ENCODE data around the gene RBM20. TPM values are rescaled to one million over a fixed set of nuclear protein-coding genes. Genes with fewer than 3 reads are reported as not detected.

Gene RBM20
- total RNA-seq, 2 donors from 2014 or later = 7.8 to 13.9 TPM

GRCh38 chr10:110803830-110804338 is 159.7 kb downstream of the RBM20 start:
- Histone ChIP-seq H3K27ac (peak overlapping the region in 1 of 2 donors; percentile 31), H3K4me1 (ENCODE audit: control insufficient read depth in 1 of 2, low read depth in 2 of 2) (peaks cover 14 to 24% of the 10 kb centered on the region in 2 donors), H3K9me3 (no peaks in the 10 kb centered on the region), H3K4me3 (no peak overlapping the region), H3K27me3 (replicated peaks; ENCODE audit: insufficient read depth) (no peaks in the 10 kb centered on the region), H3K36me3 (no peaks in the 10 kb centered on the region)
- ATAC-seq (ENCODE audit: insufficient number of reproducible peaks, low FRiP score, low read depth) = no peak
- no peak for DNase-seq (ENCODE audit: low spot score)
- TF ChIP-seq CTCF (IDR thresholded peaks at IDR 0.05) = peak; percentile 61

GRCh38 chr10:110804376-110804775 is 160.2 kb downstream of the RBM20 start:
- no peaks in the 10 kb centered on the region for H3K36me3 ChIP-seq
- ATAC-seq (ENCODE audit: insufficient number of reproducible peaks, low FRiP score, low read depth) = no peak
- no peak for TF ChIP-seq CTCF (IDR thresholded peaks at IDR 0.05)
- H3K27ac ChIP-seq = peak overlapping the region in 1 of 2 donors; percentile 31
- H3K9me3 ChIP-seq = no peaks in the 10 kb centered on the region
- no peak for DNase-seq (ENCODE audit: low spot score)
- no peak overlapping the region for H3K4me3 ChIP-seq
- H3K27me3 ChIP-seq (replicated peaks; ENCODE audit: insufficient read depth) = no peaks in the 10 kb centered on the region
- H3K4me1 ChIP-seq (ENCODE audit: control insufficient read depth in 1 of 2, low read depth in 2 of 2) = peaks cover 14 to 24% of the 10 kb centered on the region in 2 donors

DNA sequence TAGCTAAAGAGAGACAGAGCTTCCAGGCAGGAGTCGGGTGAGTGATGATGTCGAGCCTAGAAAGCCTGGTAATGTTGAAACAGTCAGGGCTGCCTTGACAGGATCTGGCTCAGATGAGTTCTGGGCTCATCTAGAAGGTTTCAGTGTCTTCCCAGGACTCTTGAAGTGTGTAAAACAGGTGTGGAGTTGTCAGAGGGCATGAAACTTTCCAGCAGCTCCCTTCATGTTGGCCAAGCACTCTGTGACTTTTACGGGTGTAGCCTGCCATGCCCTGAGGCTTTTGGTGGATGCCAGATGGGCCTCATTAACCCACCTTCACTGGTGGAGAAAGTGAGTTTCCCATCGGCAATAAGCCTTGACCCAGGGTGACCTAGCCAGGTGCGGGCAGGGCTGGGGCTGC is 161.2 kb downstream of the RBM20 start:
- ATAC-seq (ENCODE audit: insufficient number of reproducible peaks, low FRiP score, low read depth) (no peak), DNase-seq (ENCODE audit: low spot score) (no peak)
- Histone ChIP-seq H3K36me3 (no peaks in the 10 kb centered on the region), H3K9me3 (no peaks in the 10 kb centered on the region), H3K27me3 (replicated peaks; ENCODE audit: insufficient read depth) (no peaks in the 10 kb centered on the region), H3K4me3 (no peak overlapping the region), H3K27ac (no peak overlapping the region), H3K4me1 (ENCODE audit: control insufficient read depth in 1 of 2, low read depth in 2 of 2) (peaks cover 14 to 24% of the 10 kb centered on the region in 2 donors)
- no peak for TF ChIP-seq CTCF (IDR thresholded peaks at IDR 0.05)

DNA sequence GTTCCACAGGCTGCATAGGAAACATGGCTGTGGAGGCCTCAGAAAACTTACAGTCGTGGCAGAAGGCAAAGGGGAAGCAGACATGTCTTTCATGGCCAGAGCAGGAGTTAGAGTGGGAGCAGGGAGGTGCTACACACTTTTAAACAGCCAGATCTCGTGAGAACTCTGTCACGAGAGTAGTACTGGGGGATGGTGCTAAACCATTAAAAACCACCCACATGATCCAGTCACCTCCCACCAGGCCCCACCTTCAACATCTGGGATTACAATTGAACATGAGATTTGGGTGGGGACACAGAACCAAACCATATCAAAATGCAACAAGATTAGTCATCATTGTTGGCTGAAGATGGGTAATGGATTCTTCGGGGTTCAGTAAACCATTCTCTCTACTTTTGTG is 162.2 kb downstream of the RBM20 start:
- Histone ChIP-seq H3K36me3 (no peaks in the 10 kb centered on the region), H3K4me1 (ENCODE audit: control insufficient read depth in 1 of 2, low read depth in 2 of 2) (peaks cover 14 to 24% of the 10 kb centered on the region in 2 donors), H3K9me3 (no peaks in the 10 kb centered on the region), H3K4me3 (no peak overlapping the region), H3K27ac (no peak overlapping the region), H3K27me3 (replicated peaks; ENCODE audit: insufficient read depth) (no peaks in the 10 kb centered on the region)
- DNase-seq (ENCODE audit: low spot score) = no peak
- no peak for ATAC-seq (ENCODE audit: insufficient number of reproducible peaks, low FRiP score, low read depth)
- no peak for TF ChIP-seq CTCF (IDR thresholded peaks at IDR 0.05)

- no peak overlapping the region for H3K27ac ChIP-seq
- ATAC-seq (ENCODE audit: insufficient number of reproducible peaks, low FRiP score, low read depth) (no peak), DNase-seq (ENCODE audit: low spot score) (no peak)
- H3K36me3 ChIP-seq = peaks cover 4% of the 10 kb centered on the region
- no peaks in the 10 kb centered on the region for H3K27me3 ChIP-seq (replicated peaks; ENCODE audit: insufficient read depth)
- TF ChIP-seq CTCF (IDR thresholded peaks at IDR 0.05) = no peak
- H3K9me3 ChIP-seq = no peaks in the 10 kb centered on the region
- peaks cover 5 to 12% of the 10 kb centered on the region in 2 donors for H3K4me1 ChIP-seq (ENCODE audit: control insufficient read depth in 1 of 2, low read depth in 2 of 2)
- no peak overlapping the region for H3K4me3 ChIP-seq
These were observed 164.0 kb downstream of the RBM20 start for GRCh38 chr10:110808123-110808522.
